ENCODE data around the gene FAM32A.

DNA sequence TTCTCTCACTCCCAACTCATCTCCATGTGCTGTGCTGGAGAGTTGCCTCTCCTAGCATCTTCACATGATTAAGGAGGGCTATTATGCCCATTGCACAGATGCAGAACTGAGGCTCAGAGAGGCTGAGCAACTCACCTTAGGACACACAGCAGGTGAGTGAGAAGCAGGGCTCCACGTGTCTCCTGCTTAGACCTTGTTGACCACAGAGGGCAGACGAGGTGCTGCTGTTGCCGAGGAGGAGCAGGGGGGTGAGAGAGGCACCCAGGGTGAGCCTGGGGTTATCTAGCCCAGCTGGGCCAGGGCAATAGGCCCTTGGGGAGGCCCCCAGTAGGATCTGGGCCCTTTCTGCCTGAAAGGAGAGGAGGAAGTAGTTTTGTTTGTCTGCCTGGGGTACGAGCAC lies 44.2 kb upstream of the FAM32A start:
- no peak for TF ChIP-seq CTCF (IDR thresholded peaks at IDR 0.05)
- TF ChIP-seq POLR2A (IDR thresholded peaks at IDR 0.05) = no peak

Measured in body of pancreas (tissue), 4 donors.